A549 (cell line): ENCODE measurements around the gene ORC3.
"Not testable (repeated sequence)": the region's sequence is repeated elsewhere in the genome, so short reads cannot be mapped to it uniquely, and the experiment has no call there.

Experiments used
- CBX2 ChIP-seq: fragments of 200-600 bp; sonication (generic); IDR thresholded peaks from 2 replicates; pipeline ENCODE4 v1.6.1; 2016; ENCODE audit warnings: low read depth, mild to moderate bottlenecking, borderline replicate concordance
- CEBPB ChIP-seq, 2 experiments: fragments of >200 bp in 1 of 2; sonication (Bioruptor Twin) in 1 of 2; formaldehyde crosslinking in 1 of 2; IDR thresholded peaks; 2 replicates each; pipeline ENCODE4 v1.6.1; 2012 to 2016
- NR3C1 ChIP-seq: fragments of >200 bp; sonication (Bioruptor Twin); formaldehyde crosslinking; IDR thresholded peaks from 3 replicates; pipeline ENCODE4 v1.6.1; 2017
- POLR2A ChIP-seq: IDR thresholded peaks from 2 replicates; pipeline ENCODE4 v1.6.1; 2012; ENCODE audit warnings: mild to moderate bottlenecking, low read length
- RAD21 ChIP-seq, 2 experiments: fragments of >200 bp in 1 of 2; sonication (Bioruptor Twin) in 1 of 2; formaldehyde crosslinking in 1 of 2; IDR thresholded peaks in 1 of 2; conservative IDR thresholded peaks in 1 of 2; 2 replicates in 1 of 2; 3 replicates in 1 of 2; pipeline ENCODE4 v1.6.1; 2012 to 2018; ENCODE audit warnings: inconsistent platforms in 1 of 2
- TF ChIP-seq, protein P1 (sequence below): fragments of >200 bp; sonication (Bioruptor Twin); formaldehyde crosslinking; IDR thresholded peaks from 3 replicates; pipeline ENCODE4 v1.5.1; 2016
- TF ChIP-seq, protein P2 (sequence below): fragments of 450-650 bp; IDR thresholded peaks from 2 replicates; pipeline ENCODE4 v1.6.1; 2014; ENCODE audit warnings: antibody characterized with exemption
- TF ChIP-seq, protein P3 (sequence below): fragments of 250-450 bp; sonication (Bioruptor Pico); IDR thresholded peaks from 2 replicates; pipeline ENCODE4 v1.5.0; 2021; ENCODE audit warnings: mild to moderate bottlenecking, moderate library complexity, borderline replicate concordance
- TF ChIP-seq, protein P4 (sequence below): IDR thresholded peaks from 2 replicates; pipeline ENCODE4 v1.6.1; 2012
- TF ChIP-seq, protein P5 (sequence below): IDR thresholded peaks from 2 replicates; pipeline ENCODE4 v1.6.1; 2012; ENCODE audit warnings: low read depth, borderline replicate concordance

DNA sequence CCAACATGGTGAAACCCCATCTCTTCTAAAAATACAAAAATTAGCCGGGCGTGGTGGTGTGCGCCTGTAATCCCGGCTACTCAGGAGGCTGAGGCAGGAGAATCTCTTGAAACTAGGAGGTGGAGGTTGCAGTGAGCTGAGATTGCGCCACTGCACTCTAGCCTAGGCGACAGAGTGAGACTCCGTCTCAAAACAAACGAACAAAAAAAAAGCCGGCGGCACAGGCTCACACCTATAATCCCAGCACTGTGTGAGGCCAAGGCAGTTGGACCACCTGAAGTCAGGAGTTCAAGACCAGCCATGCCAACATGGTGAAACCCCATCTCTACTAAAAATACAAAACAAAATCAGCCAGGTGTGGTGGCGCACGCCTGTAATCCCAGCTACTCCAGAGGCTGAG, 106.9 kb downstream of the ORC3 start:
- TF ChIP-seq, protein P1, sequence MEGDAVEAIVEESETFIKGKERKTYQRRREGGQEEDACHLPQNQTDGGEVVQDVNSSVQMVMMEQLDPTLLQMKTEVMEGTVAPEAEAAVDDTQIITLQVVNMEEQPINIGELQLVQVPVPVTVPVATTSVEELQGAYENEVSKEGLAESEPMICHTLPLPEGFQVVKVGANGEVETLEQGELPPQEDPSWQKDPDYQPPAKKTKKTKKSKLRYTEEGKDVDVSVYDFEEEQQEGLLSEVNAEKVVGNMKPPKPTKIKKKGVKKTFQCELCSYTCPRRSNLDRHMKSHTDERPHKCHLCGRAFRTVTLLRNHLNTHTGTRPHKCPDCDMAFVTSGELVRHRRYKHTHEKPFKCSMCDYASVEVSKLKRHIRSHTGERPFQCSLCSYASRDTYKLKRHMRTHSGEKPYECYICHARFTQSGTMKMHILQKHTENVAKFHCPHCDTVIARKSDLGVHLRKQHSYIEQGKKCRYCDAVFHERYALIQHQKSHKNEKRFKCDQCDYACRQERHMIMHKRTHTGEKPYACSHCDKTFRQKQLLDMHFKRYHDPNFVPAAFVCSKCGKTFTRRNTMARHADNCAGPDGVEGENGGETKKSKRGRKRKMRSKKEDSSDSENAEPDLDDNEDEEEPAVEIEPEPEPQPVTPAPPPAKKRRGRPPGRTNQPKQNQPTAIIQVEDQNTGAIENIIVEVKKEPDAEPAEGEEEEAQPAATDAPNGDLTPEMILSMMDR = not testable (repeated sequence)
- not testable (repeated sequence) for TF ChIP-seq RAD21 (conservative IDR thresholded peaks at IDR 0.05 in 1 of 2, IDR thresholded peaks at IDR 0.05 in 1 of 2); POLR2A; CEBPB (IDR thresholded peaks at IDR 0.05); NR3C1; CBX2
- TF ChIP-seq, protein P2, sequence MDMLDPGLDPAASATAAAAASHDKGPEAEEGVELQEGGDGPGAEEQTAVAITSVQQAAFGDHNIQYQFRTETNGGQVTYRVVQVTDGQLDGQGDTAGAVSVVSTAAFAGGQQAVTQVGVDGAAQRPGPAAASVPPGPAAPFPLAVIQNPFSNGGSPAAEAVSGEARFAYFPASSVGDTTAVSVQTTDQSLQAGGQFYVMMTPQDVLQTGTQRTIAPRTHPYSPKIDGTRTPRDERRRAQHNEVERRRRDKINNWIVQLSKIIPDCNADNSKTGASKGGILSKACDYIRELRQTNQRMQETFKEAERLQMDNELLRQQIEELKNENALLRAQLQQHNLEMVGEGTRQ = not testable (repeated sequence)
- TF ChIP-seq, protein P3, sequence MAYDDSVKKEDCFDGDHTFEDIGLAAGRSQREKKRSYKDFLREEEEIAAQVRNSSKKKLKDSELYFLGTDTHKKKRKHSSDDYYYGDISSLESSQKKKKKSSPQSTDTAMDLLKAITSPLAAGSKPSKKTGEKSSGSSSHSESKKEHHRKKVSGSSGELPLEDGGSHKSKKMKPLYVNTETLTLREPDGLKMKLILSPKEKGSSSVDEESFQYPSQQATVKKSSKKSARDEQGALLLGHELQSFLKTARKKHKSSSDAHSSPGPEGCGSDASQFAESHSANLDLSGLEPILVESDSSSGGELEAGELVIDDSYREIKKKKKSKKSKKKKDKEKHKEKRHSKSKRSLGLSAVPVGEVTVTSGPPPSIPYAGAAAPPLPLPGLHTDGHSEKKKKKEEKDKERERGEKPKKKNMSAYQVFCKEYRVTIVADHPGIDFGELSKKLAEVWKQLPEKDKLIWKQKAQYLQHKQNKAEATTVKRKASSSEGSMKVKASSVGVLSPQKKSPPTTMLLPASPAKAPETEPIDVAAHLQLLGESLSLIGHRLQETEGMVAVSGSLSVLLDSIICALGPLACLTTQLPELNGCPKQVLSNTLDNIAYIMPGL (CRISPR knock-in tag) = not testable (repeated sequence)
- TF ChIP-seq, protein P4, sequence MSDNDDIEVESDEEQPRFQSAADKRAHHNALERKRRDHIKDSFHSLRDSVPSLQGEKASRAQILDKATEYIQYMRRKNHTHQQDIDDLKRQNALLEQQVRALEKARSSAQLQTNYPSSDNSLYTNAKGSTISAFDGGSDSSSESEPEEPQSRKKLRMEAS = not testable (repeated sequence)
- TF ChIP-seq, protein P5, sequence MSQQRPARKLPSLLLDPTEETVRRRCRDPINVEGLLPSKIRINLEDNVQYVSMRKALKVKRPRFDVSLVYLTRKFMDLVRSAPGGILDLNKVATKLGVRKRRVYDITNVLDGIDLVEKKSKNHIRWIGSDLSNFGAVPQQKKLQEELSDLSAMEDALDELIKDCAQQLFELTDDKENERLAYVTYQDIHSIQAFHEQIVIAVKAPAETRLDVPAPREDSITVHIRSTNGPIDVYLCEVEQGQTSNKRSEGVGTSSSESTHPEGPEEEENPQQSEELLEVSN = not testable (repeated sequence)
